A549 (cell line): ENCODE measurements around the gene POLR3GL. TPM values are rescaled to one million over a fixed set of nuclear protein-coding genes. Genes with fewer than 3 reads are reported as not detected.

ENCODE experiments used
- ATAC-seq, 2 experiments: fragments of 200-7000 bp in 1 of 2; fragments of >200 bp in 1 of 2; cut with Nextera tagmentation in 1 of 2; cut with Tn5 transposase in 1 of 2; 3 replicates each; pipeline versions ENCODE4 v1.8.0 to v1.9.1; 2018 to 2020; ENCODE audit warnings: mild to moderate bottlenecking in 1 of 2, moderate library complexity in 1 of 2
- CTCF ChIA-PET: fragments of 300-600 bp; sonication (Branson Sonifier 250); formaldehyde crosslinking; extraction: SDS; loops from one replicate; lab custom pipeline; 2021; ENCODE audit warnings: antibody characterized with exemption, inconsistent platforms; lab: Yijun Ruan, JAX
- POLR2A ChIA-PET: fragments of 350-600 bp; formaldehyde crosslinking; extraction: SDS; loops from one replicate; lab custom pipeline; 2021; ENCODE audit warnings: antibody characterized with exemption, inconsistent platforms; lab: Yijun Ruan, JAX
- DNase-seq, 2 experiments: peaks; one replicate each; pipeline versions ENCODE4 v3.0.0 to v3.0.0-alpha.2; 2011 to 2016; ENCODE audit warnings: low read depth in 1 of 2, low spot score in 1 of 2
- FAIRE-seq: peaks from 2 replicates; lab custom pipeline; 2011; peaks lifted over from hg19 to GRCh38; lab: Jason Lieb, UNC
- H3K27ac ChIP-seq, 2 experiments: fragments of >200 bp; sonication (Bioruptor Twin); formaldehyde crosslinking; 3 replicates each; pipeline ENCODE4 v1.5.1; 2016 to 2017
- H3K4me1 ChIP-seq: fragments of >200 bp; sonication (Bioruptor Twin); formaldehyde crosslinking; 3 replicates; pipeline ENCODE4 v1.6.1; 2016
- H3K4me2 ChIP-seq: fragments of >200 bp; sonication (Bioruptor Twin); formaldehyde crosslinking; 3 replicates; pipeline ENCODE4 v1.6.1; 2016
- H3K4me3 ChIP-seq: fragments of >200 bp; sonication (Bioruptor Twin); formaldehyde crosslinking; 3 replicates; pipeline ENCODE4 v1.5.1; 2016
- H3K9me3 ChIP-seq: fragments of >200 bp; sonication (Bioruptor Twin); formaldehyde crosslinking; 3 replicates; pipeline ENCODE4 v1.6.1; 2016
- CTCF ChIP-seq: fragments of >200 bp; sonication (Bioruptor Twin); formaldehyde crosslinking; IDR thresholded peaks from 3 replicates; pipeline ENCODE4 v1.5.1; 2016
- EHMT2 ChIP-seq: fragments of 200-600 bp; sonication (generic); IDR thresholded peaks from 2 replicates; pipeline ENCODE4 v1.6.1; 2016; ENCODE audit warnings: antibody characterized with exemption, low read depth, mild to moderate bottlenecking, moderate library complexity
- ELK1 ChIP-seq: fragments of 150-350 bp; IDR thresholded peaks from 2 replicates; pipeline ENCODE4 v1.6.1; 2014; ENCODE audit warnings: low read depth, mild to moderate bottlenecking, low read length
- GATA3 ChIP-seq: IDR thresholded peaks from 2 replicates; pipeline ENCODE4 v1.6.1; 2012; ENCODE audit warnings: borderline replicate concordance
- HOXB5 ChIP-seq: fragments of 250-450 bp; sonication (Bioruptor Pico); IDR thresholded peaks from 2 replicates; pipeline ENCODE4 v1.5.0; 2020; ENCODE audit warnings: mild to moderate bottlenecking, moderate library complexity
- MAX ChIP-seq: IDR thresholded peaks from 2 replicates; pipeline ENCODE4 v1.6.1; 2012
- NFE2L2 ChIP-seq: fragments of 150-350 bp; conservative IDR thresholded peaks from 2 replicates; pipeline ENCODE4 v1.6.1; 2014; ENCODE audit warnings: low read length
- PHF8 ChIP-seq: fragments of 200-600 bp; sonication (generic); IDR thresholded peaks from 2 replicates; pipeline ENCODE4 v1.6.1; 2016; ENCODE audit warnings: low read depth, mild to moderate bottlenecking, antibody characterized with exemption, moderate library complexity, borderline replicate concordance
- RCOR1 ChIP-seq: fragments of 150-350 bp; IDR thresholded peaks from 2 replicates; pipeline ENCODE4 v1.6.1; 2014; ENCODE audit warnings: antibody characterized with exemption, low read length, low read depth
- SREBF2 ChIP-seq: fragments of 450-650 bp; IDR thresholded peaks from 2 replicates; pipeline ENCODE4 v1.6.1; 2014; ENCODE audit warnings: mild to moderate bottlenecking, moderate library complexity
- TP53 ChIP-seq: fragments of 250-450 bp; sonication (Bioruptor Pico); IDR thresholded peaks from 2 replicates; pipeline ENCODE4 v1.5.0; 2021; ENCODE audit warnings: mild to moderate bottlenecking, moderate library complexity
- USF2 ChIP-seq: fragments of 450-650 bp; IDR thresholded peaks from 2 replicates; pipeline ENCODE4 v1.6.1; 2014; ENCODE audit warnings: antibody characterized with exemption
- ZSCAN20 ChIP-seq: fragments of 250-450 bp; sonication (Bioruptor Pico); IDR thresholded peaks from 2 replicates; pipeline ENCODE4 v1.8.0; 2022; ENCODE audit warnings: mild to moderate bottlenecking, moderate library complexity
- WGBS: methylation state at CpG from one replicate; pipeline ENCODE4 v1.1.6; 2017; ENCODE audit errors: missing lambda C conversion rate; 5-methylcytosine and 5-hydroxymethylcytosine counted together
- polyA plus RNA-seq, 4 experiments: library from polyadenylated mRNA; depleted of rRNA in 3 of 4; stranded (reverse); fragments of >200 nt; fragmentation: RNase III in 1 of 4; extraction: RNeasy Plus Mini Kit Qiagen cat#74134 plus additional on column Dnase treatment in 1 of 4; gene quantifications; 2 replicates in 3 of 4; 3 replicates in 1 of 4; pipeline ENCODE4 v1.2.3, GENCODE V29; 2011 to 2017

Gene POLR3GL
- polyA plus RNA-seq, 2 of the 4 experiments (the other 2 are of a cell fraction): 12.6 to 15.7 TPM

GRCh38 chr1:145997718-145998023 is 33.2 kb downstream of the POLR3GL start (continued):
- no peak for TF ChIP-seq ZSCAN20 (CRISPR knock-in tag)
- no peak for TF ChIP-seq HOXB5 (CRISPR knock-in tag)

- peaks cover 7% of the 10 kb centered on the region; the same call in 1 of the 3 replicates for H3K4me1 ChIP-seq
- H3K4me2 ChIP-seq: no peak overlapping the region
- no peak for TF ChIP-seq GATA3
- TF ChIP-seq RCOR1: no peak
- no peak for TF ChIP-seq EHMT2
- FAIRE-seq (no peak), DNase-seq (no peak), ATAC-seq (no peak)
- H3K4me3 ChIP-seq: no peak overlapping the region
- WGBS: 54% methylated on average over 5 of the region's 5 CpGs
- POLR2A ChIA-PET: no interaction called here
- CTCF ChIA-PET: no interaction called here
- no peaks in the 10 kb centered on the region for H3K9me3 ChIP-seq
- H3K27ac ChIP-seq: no peak overlapping the region
These were observed 35.0 kb downstream of the POLR3GL start for GRCh38 chr1:145999321-146000024.

- Histone ChIP-seq H3K4me3 (no peak overlapping the region), H3K9me3 (no peaks in the 10 kb centered on the region), H3K4me2 (no peak overlapping the region), H3K4me1 (0 out of 3 replicates have a peak, but pooled peaks cover 3% of the 10 kb centered on the region), H3K27ac (no peak overlapping the region; a peak in 1 of 6 replicates)
- TF ChIP-seq TP53 (CRISPR knock-in tag) (no peak), USF2 (no peak), MAX (no peak), PHF8 (no peak), RCOR1 (no peak), SREBF2 (no peak), ELK1 (no peak)
- ATAC-seq (no peak), FAIRE-seq (no peak), DNase-seq (no peak)
- WGBS: 86% methylated on average over 2 of the region's 2 CpGs
- CTCF ChIA-PET: interaction anchor here (1.7 to 21.3 kb wide), 2 partner anchors 15 to 156 kb away, joined by 4 to 566 read pairs; partner anchors contain the start of genes NUDT17 and TXNIP
- POLR2A ChIA-PET: no interaction called here
These were observed 37.2 kb downstream of the POLR3GL start for GRCh38 chr1:146001709-146002108.

- no peak overlapping the region for H3K4me2 ChIP-seq
- H3K27ac ChIP-seq: no peak overlapping the region
- TF ChIP-seq CTCF: peak; percentile 3; the same call in 1 of the 3 replicates
- no peak for TF ChIP-seq NFE2L2
- TF ChIP-seq, all 56 proteins: peak for 1
- FAIRE-seq (no peak), ATAC-seq (no peak), DNase-seq (no peak)
- Histone ChIP-seq H3K9me3 (no peaks in the 10 kb centered on the region), H3K4me1 (peaks cover 3% of the 10 kb centered on the region; the same call in 1 of the 3 replicates), H3K4me3 (no peak overlapping the region)
- ChIA-PET CTCF (interaction anchor here (0.6 to 21.3 kb wide), 35 partner anchors 10 to 181 kb away, joined by 3 to 566 read pairs (median 4); partner anchors contain the start of genes HJV, ITGA10, LIX1L and NUDT17), POLR2A (interaction anchor here (1.0 kb wide), 1 partner anchor 80 kb away, joined by 5 read pairs; the partner anchor contains the start of gene RBM8A)
- WGBS: 72% methylated on average over 8 of the region's 8 CpGs
These were observed 43.1 kb downstream of the POLR3GL start for GRCh38 chr1:146007489-146008133.
